GM12872 (cell line): ENCODE data around the gene SLC37A1.

ENCODE experiments used
- CTCF ChIP-seq: IDR thresholded peaks from 3 replicates; pipeline ENCODE4 v1.5.1; 2011; ENCODE audit warnings: low read depth, mild to moderate bottlenecking, low read length, moderate library complexity; ENCODE audit not compliant: insufficient read depth

Gene SLC37A1

GRCh38 chr21:42569732-42570301 lies 56.2 kb downstream of the SLC37A1 start:
- TF ChIP-seq CTCF: no peak

DNA sequence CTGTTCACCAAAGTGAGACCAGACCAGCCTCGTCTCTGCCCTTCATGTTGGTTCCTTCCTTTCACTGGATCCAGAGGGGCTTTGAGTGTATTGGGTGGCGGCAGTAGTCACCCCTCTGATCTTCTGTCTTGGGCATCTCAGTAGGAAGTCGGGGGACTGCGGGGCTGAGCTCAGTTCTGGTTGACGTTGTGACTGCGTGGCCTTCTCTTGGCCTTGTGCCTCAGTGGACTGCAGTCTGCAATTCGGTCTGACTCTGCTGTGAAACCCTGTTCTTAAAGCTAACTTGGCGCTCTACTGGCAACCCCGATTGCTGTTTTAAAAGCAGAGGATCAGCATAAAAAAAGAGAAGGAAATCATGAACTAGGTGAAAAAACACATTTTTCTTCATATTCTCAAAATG lies 56.7 kb downstream of the SLC37A1 start:
- no peak for TF ChIP-seq CTCF

DNA sequence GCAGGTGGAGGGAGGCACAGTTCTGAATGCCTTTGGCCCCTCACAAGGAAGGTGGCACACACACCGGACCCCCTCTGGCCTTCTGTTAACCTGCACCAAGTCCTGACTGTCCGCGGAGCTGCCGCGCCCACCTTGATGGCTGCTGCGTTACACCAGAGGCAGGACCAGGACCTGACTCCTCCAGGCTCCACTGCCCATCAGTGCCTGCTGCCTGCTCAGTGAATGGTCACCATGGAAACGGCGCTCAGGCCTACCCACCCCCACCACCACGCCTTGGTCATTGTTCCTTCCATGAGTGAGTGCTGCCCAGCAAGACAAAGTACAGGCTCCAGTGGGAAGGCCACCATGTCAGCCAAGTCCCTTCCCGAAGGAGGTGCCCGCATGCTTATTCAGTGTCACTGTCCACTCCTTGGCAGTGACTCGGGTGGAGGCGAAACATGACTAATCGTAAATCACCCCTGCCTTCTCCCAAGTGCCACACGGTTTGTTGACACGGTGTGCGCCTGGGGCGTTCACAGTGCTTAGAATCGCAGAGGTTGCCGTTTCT lies 57.3 kb downstream of the SLC37A1 start:
- no peak for TF ChIP-seq CTCF

DNA sequence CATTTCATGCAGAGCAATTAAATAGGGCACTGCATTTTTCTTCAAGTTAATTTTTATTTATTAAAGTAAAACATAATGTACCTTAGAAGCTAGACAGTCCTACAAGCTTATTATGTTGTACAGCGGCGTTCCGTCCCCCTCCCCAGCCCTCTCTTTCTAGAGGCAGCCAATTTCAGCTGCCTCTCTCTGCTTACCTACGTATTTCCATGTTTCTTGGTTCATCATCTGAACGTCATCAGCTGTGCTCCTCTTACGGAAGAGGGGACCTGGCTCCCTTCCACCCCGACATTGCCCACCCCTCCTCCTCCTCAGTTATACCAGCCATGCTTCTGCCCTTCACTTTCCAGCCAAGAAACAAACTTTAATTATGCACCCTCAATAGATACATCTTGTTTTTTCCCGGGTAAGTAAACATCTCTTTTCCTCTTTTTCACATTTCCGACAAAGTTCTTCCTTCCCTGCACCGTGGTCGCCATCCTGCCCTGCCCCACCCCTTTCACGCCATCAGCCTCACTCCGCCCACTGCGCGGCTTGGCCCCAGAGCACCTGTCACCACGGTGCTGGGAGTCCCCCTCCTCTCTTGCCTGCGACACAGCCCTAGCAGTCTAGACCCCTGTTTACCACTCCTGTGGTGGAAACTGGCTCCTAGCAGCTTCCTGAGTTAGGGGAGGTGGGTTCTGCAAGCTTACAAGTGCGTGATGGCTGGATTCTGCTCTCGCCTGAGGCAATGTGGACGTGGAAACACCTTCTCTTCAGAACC lies 57.9 kb downstream of the SLC37A1 start:
- TF ChIP-seq CTCF: no peak

DNA sequence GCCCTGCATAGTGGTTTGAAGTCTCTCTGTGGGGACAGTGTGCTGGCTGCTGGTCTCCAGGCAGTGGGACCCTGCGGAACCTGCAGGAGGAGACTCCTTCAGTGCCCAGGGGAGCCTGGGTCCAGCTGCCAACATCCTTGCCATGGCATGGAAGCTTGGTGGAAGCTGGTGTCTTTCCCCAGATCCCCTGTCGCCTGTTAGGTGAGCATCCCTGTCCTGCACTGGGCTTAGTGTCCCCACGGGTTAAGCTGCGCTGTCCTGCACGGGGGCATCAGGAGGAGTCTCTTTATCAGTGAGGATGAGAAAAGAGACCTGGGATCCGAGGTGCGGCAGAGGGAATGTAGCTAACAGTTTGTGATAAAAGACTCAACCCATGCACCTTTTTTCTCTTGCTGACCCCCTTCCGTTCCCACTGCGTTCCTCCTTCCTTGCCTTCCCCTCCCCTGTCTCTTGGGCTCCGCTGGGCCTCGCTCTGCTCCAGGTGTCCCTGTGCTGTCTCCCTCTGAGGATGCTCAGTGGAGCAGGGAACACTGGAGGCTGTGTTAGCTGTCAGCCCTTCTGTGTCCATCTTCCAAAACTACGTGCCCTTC lies 59.3 kb downstream of the SLC37A1 start:
- TF ChIP-seq CTCF: no peak

DNA sequence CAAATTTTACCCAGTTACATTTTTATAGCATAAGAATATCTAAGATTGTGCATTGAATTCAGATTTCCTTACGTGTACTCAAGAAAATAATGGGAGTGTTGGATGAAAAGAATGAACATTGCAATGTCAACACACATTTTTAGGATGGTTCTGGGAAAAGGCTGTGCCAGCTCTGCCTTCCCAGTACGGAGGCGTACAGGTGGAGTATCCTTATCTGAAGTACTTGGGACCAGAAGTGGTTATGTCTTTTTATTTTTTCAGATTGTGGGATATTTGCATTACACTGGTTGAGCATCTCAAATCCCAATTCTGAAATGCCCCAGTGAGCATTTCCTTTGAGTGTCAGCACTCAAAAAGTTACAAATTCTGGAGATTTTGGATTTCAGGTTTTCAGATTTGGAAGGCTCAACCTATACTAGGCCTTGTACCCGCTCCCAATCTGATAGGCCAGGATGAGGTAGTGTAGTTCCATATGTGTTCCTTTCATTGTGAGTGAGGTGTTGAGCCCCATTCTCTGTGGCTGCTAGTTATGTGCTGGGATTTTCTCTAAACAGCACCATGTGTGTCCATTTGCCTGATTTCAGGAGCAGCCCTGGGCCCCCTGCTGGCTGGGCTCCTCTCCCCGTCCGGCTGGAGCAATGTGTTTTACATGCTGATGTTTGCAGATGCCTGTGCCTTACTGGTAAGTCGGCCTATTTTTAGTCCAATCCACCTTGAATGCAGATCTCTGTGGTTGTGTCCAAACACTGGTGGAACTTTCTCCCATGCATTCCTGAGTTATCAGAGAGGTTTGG lies 60.8 kb downstream of the SLC37A1 start:
- peak; percentile 19; the same call in 2 of the 3 replicates for TF ChIP-seq CTCF

- no peak for TF ChIP-seq CTCF
These were observed 61.5 kb downstream of the SLC37A1 start for GRCh38 chr21:42575111-42575510.
